ENCODE results near the gene MTCP1. TPM values are rescaled to one million over a fixed set of nuclear protein-coding genes. Genes with fewer than 3 reads are reported as not detected.

MTCP1 gene
- total RNA-seq, 1 experiment from 2014 or later = 11.3 TPM

DNA sequence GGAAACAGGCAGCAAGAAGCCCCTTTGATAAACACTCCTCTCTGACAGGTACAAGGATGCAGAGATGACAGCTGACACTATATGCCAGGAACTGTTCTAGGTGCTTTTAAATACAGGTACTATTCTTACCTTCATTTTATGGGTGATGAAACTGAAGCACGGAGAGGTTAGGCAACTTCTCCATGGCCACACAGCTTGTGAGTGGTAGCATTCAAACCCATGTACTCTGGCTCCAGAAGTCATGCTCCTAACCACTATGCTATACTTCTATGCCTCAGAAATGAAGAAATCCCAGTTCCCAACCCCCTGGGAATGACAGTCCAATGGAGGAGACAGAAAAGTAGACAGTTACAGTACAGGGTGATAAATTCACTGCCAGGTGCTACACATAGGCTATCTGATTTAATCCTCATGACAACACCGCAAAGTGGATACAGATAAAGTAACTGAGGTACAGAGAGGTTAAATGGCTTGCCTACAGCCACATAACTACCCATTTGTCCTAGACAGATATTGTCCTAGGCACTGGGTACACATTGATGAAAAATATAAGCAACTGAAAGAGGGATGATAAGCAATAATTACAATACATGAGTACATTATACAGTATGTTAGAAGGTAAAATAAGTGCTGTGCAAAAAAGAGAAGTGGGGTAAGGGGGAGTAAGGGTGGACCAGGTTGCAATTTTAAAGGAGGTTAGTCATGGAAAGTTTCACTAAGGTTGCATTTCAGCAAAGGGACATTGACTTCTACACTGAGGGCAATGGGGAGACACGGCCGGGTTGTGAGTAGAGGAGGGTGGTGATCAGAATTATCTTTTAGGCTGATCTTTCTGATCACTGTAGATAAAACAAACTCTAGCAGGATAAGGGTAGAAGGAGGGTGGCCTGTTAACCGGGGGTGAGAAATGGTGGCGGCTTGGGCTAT lies 46.8 kb downstream of the MTCP1 start:
- no TSS peak for BruUV-seq (replicated peaks)
- Mint-ChIP-seq H3K9me3 (ENCODE audit: unreplicated experiment) (no peaks in the 10 kb centered on the region), H3K4me3 (ENCODE audit: unreplicated experiment) (peak overlapping the region; percentile 58), H3K27ac (ENCODE audit: unreplicated experiment) (peak overlapping the region; percentile 89), H3K27me3 (ENCODE audit: insufficient read depth, unreplicated experiment) (no peaks in the 10 kb centered on the region), H3K36me3 (ENCODE audit: insufficient read depth, unreplicated experiment) (peaks cover 4% of the 10 kb centered on the region), H3K4me1 (ENCODE audit: low read depth, unreplicated experiment) (peaks cover 12% of the 10 kb centered on the region)
- H3K27me3 ChIP-seq (replicated peaks; ENCODE audit: control insufficient read depth, insufficient read depth, low read length) = no peaks in the 10 kb centered on the region
- no peak for DNase-seq
- TF ChIP-seq, protein P1, sequence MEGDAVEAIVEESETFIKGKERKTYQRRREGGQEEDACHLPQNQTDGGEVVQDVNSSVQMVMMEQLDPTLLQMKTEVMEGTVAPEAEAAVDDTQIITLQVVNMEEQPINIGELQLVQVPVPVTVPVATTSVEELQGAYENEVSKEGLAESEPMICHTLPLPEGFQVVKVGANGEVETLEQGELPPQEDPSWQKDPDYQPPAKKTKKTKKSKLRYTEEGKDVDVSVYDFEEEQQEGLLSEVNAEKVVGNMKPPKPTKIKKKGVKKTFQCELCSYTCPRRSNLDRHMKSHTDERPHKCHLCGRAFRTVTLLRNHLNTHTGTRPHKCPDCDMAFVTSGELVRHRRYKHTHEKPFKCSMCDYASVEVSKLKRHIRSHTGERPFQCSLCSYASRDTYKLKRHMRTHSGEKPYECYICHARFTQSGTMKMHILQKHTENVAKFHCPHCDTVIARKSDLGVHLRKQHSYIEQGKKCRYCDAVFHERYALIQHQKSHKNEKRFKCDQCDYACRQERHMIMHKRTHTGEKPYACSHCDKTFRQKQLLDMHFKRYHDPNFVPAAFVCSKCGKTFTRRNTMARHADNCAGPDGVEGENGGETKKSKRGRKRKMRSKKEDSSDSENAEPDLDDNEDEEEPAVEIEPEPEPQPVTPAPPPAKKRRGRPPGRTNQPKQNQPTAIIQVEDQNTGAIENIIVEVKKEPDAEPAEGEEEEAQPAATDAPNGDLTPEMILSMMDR (IDR thresholded peaks at IDR 0.05; ENCODE audit: insufficient read depth in 1 of 2, low read depth in 1 of 2, low read length in 1 of 2, severe bottlenecking in 1 of 2, unreplicated experiment in 1 of 2) = no peak
- H3K9me3 ChIP-seq = no peaks in the 10 kb centered on the region
- no peak overlapping the region for H3K4me3 ChIP-seq (ENCODE audit: low read depth, low read length)
- no peaks in the 10 kb centered on the region for H3K4me1 ChIP-seq
- ChIA-PET CTCF (no interaction called here), POLR2A (no interaction called here)
- H3K36me3 ChIP-seq (ENCODE audit: control insufficient read depth, insufficient read depth, low read length) = no peaks in the 10 kb centered on the region
- intact Hi-C loops (cut with micrococcal nuclease; ENCODE audit: unreplicated experiment) = no loop called here

DNA sequence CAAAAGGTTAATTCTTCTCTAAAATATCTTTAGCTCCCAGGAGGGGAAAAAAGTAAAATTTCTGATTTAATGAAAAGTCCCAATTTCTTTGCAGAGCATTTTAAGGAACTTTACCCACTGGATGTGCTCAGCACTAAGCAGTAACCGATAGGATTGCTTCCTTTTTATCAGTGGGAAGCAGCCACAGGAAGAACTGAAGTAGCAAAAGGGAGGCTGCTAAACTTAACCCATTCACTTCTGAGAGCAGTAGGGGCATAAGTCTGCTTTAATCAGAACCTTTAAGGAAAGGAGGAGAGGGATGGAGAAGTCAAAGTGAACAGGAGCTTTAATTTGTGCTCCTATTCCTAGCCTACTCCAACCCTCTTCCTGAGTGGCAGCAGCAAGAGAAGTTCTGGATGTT lies 48.4 kb downstream of the MTCP1 start, which contains the start of gene F8:
Gene F8, minus strand, starts transcription at position 139 of the 400 bp plus-strand sequence. CDS start 171 bp downstream, outside the sequence.
- no peaks in the 10 kb centered on the region for H3K36me3 Mint-ChIP-seq (ENCODE audit: insufficient read depth, unreplicated experiment)
- POLR2A ChIA-PET = no interaction called here
- peaks cover 6% of the 10 kb centered on the region for H3K4me1 Mint-ChIP-seq (ENCODE audit: low read depth, unreplicated experiment)
- Histone ChIP-seq H3K4me3 (ENCODE audit: low read depth, low read length) (no peak within 1 kb of the TSS), H3K27me3 (replicated peaks; ENCODE audit: control insufficient read depth, insufficient read depth, low read length) (no peaks in the 10 kb centered on the region), H3K36me3 (ENCODE audit: control insufficient read depth, insufficient read depth, low read length) (no peaks in the 10 kb centered on the region), H3K4me1 (no peaks in the 10 kb centered on the region), H3K9me3 (no peaks in the 10 kb centered on the region)
- TF ChIP-seq, protein P1 (IDR thresholded peaks at IDR 0.05; ENCODE audit: insufficient read depth in 1 of 2, low read depth in 1 of 2, low read length in 1 of 2, severe bottlenecking in 1 of 2, unreplicated experiment in 1 of 2) = no peak
- no peak within 1 kb of the TSS for H3K4me3 Mint-ChIP-seq (ENCODE audit: unreplicated experiment)
- H3K9me3 Mint-ChIP-seq (ENCODE audit: unreplicated experiment) = no peaks in the 10 kb centered on the region
- no peak within 1 kb of the TSS for H3K27ac Mint-ChIP-seq (ENCODE audit: unreplicated experiment)
- CTCF ChIA-PET = no interaction called here
- BruUV-seq (replicated peaks) = no TSS peak
- intact Hi-C loops (cut with micrococcal nuclease; ENCODE audit: unreplicated experiment) = no loop called here
- no peak for DNase-seq
- H3K27me3 Mint-ChIP-seq (ENCODE audit: insufficient read depth, unreplicated experiment) = no peaks in the 10 kb centered on the region

DNA sequence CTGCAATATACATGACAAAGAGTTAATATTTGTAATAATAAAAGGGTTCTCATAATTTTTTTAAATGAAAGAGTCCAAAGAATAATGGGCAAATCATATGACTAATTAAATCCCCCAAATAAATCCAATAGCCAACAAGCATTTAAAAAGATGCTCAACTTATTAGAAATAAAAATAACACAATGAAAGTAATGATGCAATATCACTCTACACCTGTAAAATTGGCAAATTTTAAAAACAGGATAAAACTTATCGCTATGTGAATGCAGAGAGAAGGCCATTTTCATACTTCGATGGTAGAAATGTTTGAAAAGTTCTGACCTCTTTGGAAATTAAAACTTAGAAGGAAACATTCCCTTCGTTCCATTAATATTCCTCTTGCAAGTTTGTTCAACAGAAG lies 50.3 kb downstream of the MTCP1 start:
- CTCF ChIA-PET = no interaction called here

More for the DNA sequence above, 50.3 kb downstream of the MTCP1 start:
- intact Hi-C loops (cut with micrococcal nuclease; ENCODE audit: unreplicated experiment) = no loop called here
- POLR2A ChIA-PET = no interaction called here
- H3K4me3 Mint-ChIP-seq (ENCODE audit: unreplicated experiment) = no peak overlapping the region
- TF ChIP-seq, protein P1 (IDR thresholded peaks at IDR 0.05; ENCODE audit: insufficient read depth in 1 of 2, low read depth in 1 of 2, low read length in 1 of 2, severe bottlenecking in 1 of 2, unreplicated experiment in 1 of 2) = no peak
- Histone ChIP-seq H3K36me3 (ENCODE audit: control insufficient read depth, insufficient read depth, low read length) (no peaks in the 10 kb centered on the region), H3K9me3 (no peaks in the 10 kb centered on the region), H3K27me3 (replicated peaks; ENCODE audit: control insufficient read depth, insufficient read depth, low read length) (no peaks in the 10 kb centered on the region), H3K4me1 (no peaks in the 10 kb centered on the region), H3K4me3 (ENCODE audit: low read depth, low read length) (no peak overlapping the region)
- no peaks in the 10 kb centered on the region for H3K27me3 Mint-ChIP-seq (ENCODE audit: insufficient read depth, unreplicated experiment)
- H3K9me3 Mint-ChIP-seq (ENCODE audit: unreplicated experiment) = no peaks in the 10 kb centered on the region
- no peak overlapping the region for H3K27ac Mint-ChIP-seq (ENCODE audit: unreplicated experiment)
- BruUV-seq (replicated peaks) = no TSS peak
- H3K36me3 Mint-ChIP-seq (ENCODE audit: insufficient read depth, unreplicated experiment) = no peaks in the 10 kb centered on the region
- H3K4me1 Mint-ChIP-seq (ENCODE audit: low read depth, unreplicated experiment) = peaks cover 6% of the 10 kb centered on the region
- no peak for DNase-seq

Other genes starting within 250 kb of the MTCP1 start
- not detected in 2 replicates for gene SMIM9, start 236.5 kb downstream of the MTCP1 start, total RNA-seq (2022)
- gene F8A1, start 184.8 kb downstream of the MTCP1 start, total RNA-seq (2022) = 20.0 and 27.2 TPM in 2 replicates
- gene F8, start 48.4 kb downstream of the MTCP1 start, total RNA-seq (2022) = 0.20 and 0.32 TPM in 2 replicates
- gene FUNDC2, start 44.3 kb downstream of the MTCP1 start, total RNA-seq (2022) = 47.3 and 52.9 TPM in 2 replicates
- gene CMC4, start within 50 bp of the MTCP1 start, total RNA-seq (2022) = 1.7 and 1.8 TPM in 2 replicates
- gene BRCC3, start 372 bp upstream of the MTCP1 start, total RNA-seq (2022) = 30.4 and 32.3 TPM in 2 replicates
- gene VBP1, start 145.3 kb upstream of the MTCP1 start, total RNA-seq (2022) = 54.8 and 56.8 TPM in 2 replicates
- 0.18 and 0.23 TPM in 2 replicates for gene RAB39B, start 193.4 kb upstream of the MTCP1 start, total RNA-seq (2022)